MCF 10A (cell line): ENCODE data around the gene GPR25. TPM values are rescaled to one million over a fixed set of nuclear protein-coding genes. Genes with fewer than 3 reads are reported as not detected.

Experiments
- BruUV-seq: library from RNA; stranded (reverse); fragments of 400-500 nt; replicated peaks from 2 replicates; lab custom pipeline; 2021; lab: Mats Ljungman, UMichigan
- CTCF ChIA-PET: fragments of 300-600 bp; sonication (Branson Sonifier 250); formaldehyde crosslinking; extraction: SDS; loops from one replicate; lab custom pipeline; 2021; ENCODE audit warnings: antibody characterized with exemption, inconsistent platforms; lab: Yijun Ruan, JAX
- POLR2A ChIA-PET: fragments of 300-600, 350-650 bp; sonication (Branson Sonifier 250); formaldehyde crosslinking; extraction: SDS; loops from one replicate; lab custom pipeline; 2020; ENCODE audit warnings: antibody characterized with exemption, inconsistent platforms; lab: Yijun Ruan, JAX
- DNase-seq: peaks from one replicate; pipeline ENCODE4 v3.0.0-alpha.2; 2018; ENCODE audit not compliant: unreplicated experiment
- H3K27ac Mint-ChIP-seq: one replicate; pipeline ENCODE4 v1.8.0; 2022; ENCODE audit warnings: mild to moderate bottlenecking, low read depth, mixed read lengths; ENCODE audit not compliant: unreplicated experiment
- H3K27me3 Mint-ChIP-seq: one replicate; pipeline ENCODE4 v1.8.0; 2022; ENCODE audit warnings: mixed read lengths; ENCODE audit not compliant: insufficient read depth, unreplicated experiment
- H3K36me3 Mint-ChIP-seq: one replicate; pipeline ENCODE4 v1.8.0; 2022; ENCODE audit warnings: mild to moderate bottlenecking, moderate library complexity, mixed read lengths; ENCODE audit not compliant: insufficient read depth, unreplicated experiment
- H3K4me1 Mint-ChIP-seq: one replicate; pipeline ENCODE4 v1.8.0; 2022; ENCODE audit warnings: mixed read lengths; ENCODE audit not compliant: insufficient read depth, unreplicated experiment
- H3K4me3 Mint-ChIP-seq: one replicate; pipeline ENCODE4 v1.8.0; 2022; ENCODE audit warnings: mild to moderate bottlenecking, moderate library complexity, mixed read lengths; ENCODE audit not compliant: unreplicated experiment
- H3K9me3 Mint-ChIP-seq: one replicate; pipeline ENCODE4 v1.8.0; 2022; ENCODE audit warnings: mixed read lengths; ENCODE audit not compliant: unreplicated experiment
- CTCF ChIP-seq: fragments of 200-600 bp; IDR thresholded peaks from one replicate; pipeline ENCODE4 v1.8.0; 2022; ENCODE audit warnings: antibody characterized with exemption, mild to moderate bottlenecking; ENCODE audit not compliant: unreplicated experiment
- intact Hi-C: fragments of 100-400 bp; cut with micrococcal nuclease; formaldehyde crosslinking; loops from 2 replicates; pipeline ENCODE4 v1.14.1; 2022
- total RNA-seq: library from RNA; stranded (reverse); gene quantifications from 2 replicates; pipeline ENCODE4 v1.2.3, GENCODE V29; 2022

GPR25 gene
- total RNA-seq, 1 experiment from 2014 or later, result 0.68 TPM

- Mint-ChIP-seq H3K9me3 (no peaks in the 10 kb centered on the region), H3K4me1 (peaks cover 52% of the 10 kb centered on the region), H3K4me3 (no peak overlapping the region), H3K36me3 (peaks cover 62% of the 10 kb centered on the region), H3K27me3 (no peaks in the 10 kb centered on the region), H3K27ac (peak overlapping the region; percentile 68)
- intact Hi-C loops, result loop anchor here (10.0 kb wide), 1 partner anchor 216 kb away; the partner anchor contains the start of gene CACNA1S
- TF ChIP-seq CTCF, result no peak
- POLR2A ChIA-PET, result no interaction called here
- no peak for DNase-seq
- no TSS peak for BruUV-seq
- CTCF ChIA-PET, result interaction anchor here (1.1 to 2.1 kb wide), 2 partner anchors 19 to 73 kb away, joined by 5 to 7 read pairs; no protein-coding TSS in a partner anchor
These were observed 26.2 kb downstream of the GPR25 start for GRCh38 chr1:200899015-200899386.

GRCh38 chr1:200899451-200899915 lies 26.7 kb downstream of the GPR25 start:
- Mint-ChIP-seq H3K27ac (peak overlapping the region; percentile 21), H3K9me3 (no peaks in the 10 kb centered on the region), H3K4me1 (peaks cover 48% of the 10 kb centered on the region), H3K27me3 (no peaks in the 10 kb centered on the region), H3K4me3 (no peak overlapping the region), H3K36me3 (peaks cover 67% of the 10 kb centered on the region)
- ChIA-PET CTCF (interaction anchor here (0.6 to 1.1 kb wide), 4 partner anchors 24 to 74 kb away, joined by 3 to 5 read pairs (median 4); no protein-coding TSS in a partner anchor), POLR2A (interaction anchor here (2.2 kb wide), 1 partner anchor 18 kb away, joined by 6 read pairs; no protein-coding TSS in a partner anchor)
- DNase-seq, result no peak
- no TSS peak for BruUV-seq
- intact Hi-C loops, result loop anchor here (10.0 kb wide), 1 partner anchor 215 kb away; the partner anchor contains the start of gene CACNA1S
- TF ChIP-seq CTCF, result no peak

- CTCF ChIA-PET, result interaction anchor here (0.6 to 1.8 kb wide), 8 partner anchors 10 to 968 kb away, joined by 3 to 6 read pairs (median 4); no protein-coding TSS in a partner anchor
- Mint-ChIP-seq H3K27me3 (no peaks in the 10 kb centered on the region), H3K36me3 (peaks cover 74% of the 10 kb centered on the region), H3K9me3 (no peaks in the 10 kb centered on the region), H3K27ac (peak overlapping the region; percentile 21), H3K4me3 (no peak overlapping the region), H3K4me1 (peaks cover 46% of the 10 kb centered on the region)
- no TSS peak for BruUV-seq
- no peak for DNase-seq
- TF ChIP-seq CTCF, result no peak
- POLR2A ChIA-PET, result interaction anchor here (1.6 to 2.2 kb wide), 2 partner anchors 17 to 19 kb away, joined by 4 to 6 read pairs; no protein-coding TSS in a partner anchor
- intact Hi-C loops, result loop anchor here (10.0 kb wide), 1 partner anchor 215 kb away; the partner anchor contains the start of gene CACNA1S
These were observed 27.4 kb downstream of the GPR25 start for GRCh38 chr1:200899954-200900867.

- Mint-ChIP-seq H3K27me3 (no peaks in the 10 kb centered on the region), H3K4me1 (peaks cover 48% of the 10 kb centered on the region), H3K36me3 (peaks cover 74% of the 10 kb centered on the region), H3K27ac (no peak overlapping the region), H3K9me3 (no peaks in the 10 kb centered on the region), H3K4me3 (no peak overlapping the region)
- intact Hi-C loops, result no loop called here
- ChIA-PET POLR2A (interaction anchor here (1.1 to 2.2 kb wide), 3 partner anchors 8 to 18 kb away, joined by 4 to 6 read pairs (median 4); no protein-coding TSS in a partner anchor), CTCF (interaction anchor here (0.6 to 1.8 kb wide), 5 partner anchors 10 to 120 kb away, joined by 3 to 6 read pairs (median 5); no protein-coding TSS in a partner anchor)
- BruUV-seq, result no TSS peak
- no peak for DNase-seq
- no peak for TF ChIP-seq CTCF
These were observed 28.1 kb downstream of the GPR25 start for GRCh38 chr1:200900877-200901276.
